ENCODE data around the gene MRPS18A.

- TF ChIP-seq CTCF (IDR thresholded peaks at IDR 0.05) (no peak), POLR2A (IDR thresholded peaks at IDR 0.05) (no peak)
Observed at GRCh38 chr6:43647613-43648012, 40.0 kb downstream of the MRPS18A start.
